Measurements from ENCODE around the gene MTCH1. TPM values are rescaled to one million over a fixed set of nuclear protein-coding genes. Genes with fewer than 3 reads are reported as not detected.
A peak's percentile ranks its signal among the peaks of the same experiment; 100 is the strongest.

Gene MTCH1
- total RNA-seq, 1 donor from 2014 or later, result 120 TPM

DNA sequence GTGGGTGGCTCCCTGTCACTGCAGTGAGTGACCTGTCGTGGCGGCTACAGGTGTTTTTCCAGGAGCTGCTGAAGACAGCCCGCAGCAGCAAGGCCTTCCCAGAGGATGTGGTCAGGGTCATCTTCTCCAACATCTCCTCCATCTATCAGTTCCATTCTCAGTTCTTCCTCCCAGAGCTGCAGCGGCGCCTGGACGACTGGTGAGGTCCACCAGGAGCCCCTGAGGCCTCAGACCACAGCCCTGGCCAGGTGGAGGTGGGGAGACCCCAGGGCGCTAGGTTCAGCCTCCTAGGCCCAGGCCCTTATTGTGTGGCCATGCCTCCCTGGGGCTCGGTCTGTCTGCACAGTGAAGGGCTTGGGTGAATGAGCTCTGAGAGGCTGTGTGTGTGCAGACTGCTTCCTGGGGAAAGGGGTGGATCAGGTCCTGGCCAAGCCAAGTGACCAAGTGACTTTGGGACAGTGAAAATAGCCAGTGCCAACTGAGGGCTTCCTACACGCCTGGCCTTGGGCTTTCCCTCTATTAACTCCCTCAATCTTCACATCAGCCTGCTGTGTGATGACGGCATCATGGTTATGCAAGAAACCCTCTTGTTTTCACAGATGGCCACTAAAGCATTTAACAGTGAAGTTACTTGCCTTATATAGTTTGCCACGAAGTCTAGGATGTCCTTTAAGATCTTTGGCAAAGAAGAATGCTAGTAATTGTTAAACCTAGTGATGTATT, 25.8 kb upstream of the MTCH1 start:
- Mint-ChIP-seq H3K9me3 (no peaks in the 10 kb centered on the region), H3K36me3 (ENCODE audit: low read depth) (no peaks in the 10 kb centered on the region), H3K4me1 (ENCODE audit: low read depth) (peaks cover 6% of the 10 kb centered on the region), H3K27me3 (ENCODE audit: insufficient read depth) (no peaks in the 10 kb centered on the region), H3K4me3 (no peak overlapping the region), H3K27ac (no peak overlapping the region)
- DNase-seq (ENCODE audit: low spot score), result no peak
- intact Hi-C loops (cut with micrococcal nuclease), result loop anchor here (10.0 kb wide), 1 partner anchor 423 kb away; the partner anchor contains the start of gene CMTR1

DNA sequence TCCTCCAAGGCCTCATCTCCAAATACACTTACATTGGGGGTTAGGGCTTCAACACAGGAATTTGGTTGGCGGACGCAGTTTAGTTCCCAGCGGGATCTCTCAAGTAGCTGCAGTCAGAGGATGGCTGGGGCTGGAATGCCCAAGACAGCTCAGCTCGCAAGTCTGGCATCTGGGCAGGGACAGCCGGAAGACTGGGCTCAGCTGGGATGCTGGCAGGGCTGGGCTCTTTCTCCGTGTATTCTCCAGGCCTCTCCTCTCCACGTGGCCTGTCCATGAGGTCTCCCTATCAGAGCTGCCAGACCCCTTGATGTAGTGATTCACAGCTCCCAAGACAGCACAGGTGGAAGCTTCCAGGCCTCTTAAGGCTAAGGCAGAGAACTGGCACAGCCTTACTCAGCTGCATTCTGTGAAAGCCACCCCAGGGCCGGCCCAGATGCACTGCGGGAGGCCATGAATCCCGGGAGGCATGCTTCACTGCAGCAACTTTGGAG, 24.5 kb upstream of the MTCH1 start:
- H3K27me3 Mint-ChIP-seq (ENCODE audit: insufficient read depth), result no peaks in the 10 kb centered on the region
- DNase-seq (ENCODE audit: low spot score), result no peak
- H3K9me3 Mint-ChIP-seq, result no peaks in the 10 kb centered on the region
- H3K36me3 Mint-ChIP-seq (ENCODE audit: low read depth), result no peaks in the 10 kb centered on the region
- H3K4me3 Mint-ChIP-seq, result no peak overlapping the region
- no peak overlapping the region for H3K27ac Mint-ChIP-seq
- intact Hi-C loops (cut with micrococcal nuclease), result loop anchor here (10.0 kb wide), 1 partner anchor 424 kb away; the partner anchor contains the start of gene CMTR1
- H3K4me1 Mint-ChIP-seq (ENCODE audit: low read depth), result peaks cover 14% of the 10 kb centered on the region

DNA sequence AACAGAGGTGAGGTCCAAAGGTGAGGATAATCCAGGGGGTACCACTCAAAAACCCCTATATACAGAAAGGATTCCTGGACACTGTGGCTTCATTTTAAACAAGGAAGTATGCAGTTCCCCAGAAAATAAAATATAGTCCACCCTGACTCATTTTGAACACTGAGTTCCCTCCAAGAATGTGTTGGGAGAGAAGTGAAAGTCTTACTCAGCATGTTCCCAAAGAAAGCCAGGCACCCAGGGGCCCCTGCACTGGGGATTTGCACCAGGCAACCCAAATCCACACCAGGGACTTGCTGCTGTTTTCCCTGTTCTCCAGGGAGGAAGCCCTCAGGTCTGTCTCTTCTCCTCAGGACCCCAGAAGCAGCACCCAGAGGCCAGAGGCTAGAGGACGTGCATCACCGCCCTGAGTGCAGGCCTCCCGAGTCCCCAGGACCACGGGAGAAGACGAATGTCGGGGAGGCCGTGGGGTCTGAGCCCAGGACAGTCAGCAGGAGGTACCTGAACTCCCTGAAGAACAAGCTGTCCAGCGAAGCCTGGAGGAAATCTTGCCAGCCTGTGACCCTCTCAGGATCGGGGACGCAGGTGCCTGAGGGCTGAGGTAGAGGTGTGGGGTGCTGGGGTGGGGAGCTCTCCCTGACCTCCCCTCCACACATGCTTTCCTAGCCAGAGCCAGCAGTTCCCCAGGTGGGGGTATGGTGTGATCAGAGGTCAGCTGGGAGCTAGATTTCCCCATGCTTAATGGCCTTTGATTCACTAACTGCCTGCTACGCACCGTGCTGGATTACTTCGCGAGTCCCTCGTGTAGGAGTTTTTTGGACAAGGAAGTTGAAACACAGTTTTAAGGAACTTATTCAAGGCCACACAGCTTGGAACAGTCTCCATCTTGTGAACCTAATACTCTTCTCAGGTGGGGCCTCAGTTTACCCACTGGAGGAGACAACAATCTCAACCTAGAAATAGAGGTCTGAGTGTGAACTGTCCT, 22.8 kb upstream of the MTCH1 start:
- Mint-ChIP-seq H3K4me3 (no peak overlapping the region), H3K9me3 (no peaks in the 10 kb centered on the region), H3K27ac (no peak overlapping the region), H3K36me3 (ENCODE audit: low read depth) (no peaks in the 10 kb centered on the region), H3K27me3 (ENCODE audit: insufficient read depth) (no peaks in the 10 kb centered on the region), H3K4me1 (ENCODE audit: low read depth) (peaks cover 14% of the 10 kb centered on the region)
- intact Hi-C loops (cut with micrococcal nuclease), result no loop called here
- DNase-seq (ENCODE audit: low spot score), result no peak

DNA sequence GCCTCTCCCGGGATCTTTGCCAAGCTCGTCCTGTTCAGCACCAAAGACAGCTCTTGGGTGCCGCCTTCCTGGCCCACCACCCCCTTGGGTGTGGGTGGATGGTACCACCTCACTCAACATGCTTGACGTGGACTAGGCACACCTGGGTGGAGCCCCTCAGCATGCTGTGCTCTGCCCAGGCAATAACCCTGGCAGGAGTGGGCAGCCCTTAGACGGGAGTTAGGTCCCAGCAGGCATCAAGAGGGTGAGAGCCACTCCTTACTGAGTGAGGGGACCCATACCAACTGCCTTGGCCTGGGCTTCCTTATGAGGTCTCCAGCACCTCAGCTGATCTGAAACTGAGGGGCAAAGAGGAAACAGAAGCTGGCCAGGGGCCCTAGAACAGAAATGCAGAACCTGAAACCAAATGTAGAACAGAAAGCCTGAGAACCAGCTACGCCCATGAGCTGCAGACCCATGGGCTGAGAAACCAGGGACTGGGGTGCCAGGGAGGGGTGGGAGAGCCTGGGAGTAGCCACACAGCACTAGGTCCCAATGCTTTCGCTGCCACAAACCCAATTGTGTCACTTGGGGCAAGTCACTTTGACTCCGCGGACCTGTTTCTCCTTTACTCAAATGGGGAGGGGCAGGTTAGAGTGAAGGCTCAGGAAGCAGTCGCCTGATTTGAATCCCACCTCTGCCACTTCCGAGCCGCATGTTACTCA, 21.5 kb upstream of the MTCH1 start:
- no peak for DNase-seq (ENCODE audit: low spot score)
- H3K36me3 Mint-ChIP-seq (ENCODE audit: low read depth), result no peaks in the 10 kb centered on the region
- no peak overlapping the region for H3K4me3 Mint-ChIP-seq
- intact Hi-C loops (cut with micrococcal nuclease), result no loop called here
- H3K27me3 Mint-ChIP-seq (ENCODE audit: insufficient read depth), result no peaks in the 10 kb centered on the region
- peaks cover 14% of the 10 kb centered on the region for H3K4me1 Mint-ChIP-seq (ENCODE audit: low read depth)
- H3K9me3 Mint-ChIP-seq, result no peaks in the 10 kb centered on the region
- no peak overlapping the region for H3K27ac Mint-ChIP-seq

DNA sequence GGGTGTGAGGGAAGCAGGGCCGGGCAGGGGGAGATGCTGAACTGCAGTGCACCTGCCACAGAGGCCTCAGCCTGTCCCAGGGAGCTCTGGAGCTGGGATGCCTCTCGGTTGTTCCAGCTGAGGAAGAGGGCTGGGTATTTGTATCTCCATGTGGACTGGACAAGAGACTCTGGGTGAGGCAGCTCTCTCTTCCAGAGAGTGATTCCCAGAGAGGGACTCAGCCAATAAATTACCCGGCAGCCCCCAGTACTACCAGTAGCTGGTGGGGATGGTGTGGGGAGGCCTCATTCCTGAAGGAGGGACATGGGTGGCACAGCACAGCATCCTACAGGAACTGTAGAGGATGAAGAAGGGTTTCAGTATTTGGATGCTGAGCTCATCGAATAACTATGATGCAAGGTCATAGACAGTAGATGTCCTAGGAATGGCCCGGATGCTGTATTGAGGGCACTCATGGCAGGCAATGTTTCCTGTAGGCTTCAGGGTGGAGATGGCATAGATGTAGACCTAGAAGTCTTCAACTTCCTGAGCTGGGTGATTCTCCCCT, 20.9 kb upstream of the MTCH1 start:
- no peak overlapping the region for H3K27ac Mint-ChIP-seq
- no peaks in the 10 kb centered on the region for H3K27me3 Mint-ChIP-seq (ENCODE audit: insufficient read depth)
- no peaks in the 10 kb centered on the region for H3K36me3 Mint-ChIP-seq (ENCODE audit: low read depth)
- H3K4me1 Mint-ChIP-seq (ENCODE audit: low read depth), result peaks cover 14% of the 10 kb centered on the region
- no peaks in the 10 kb centered on the region for H3K9me3 Mint-ChIP-seq
- no peak overlapping the region for H3K4me3 Mint-ChIP-seq
- intact Hi-C loops (cut with micrococcal nuclease), result no loop called here
- no peak for DNase-seq (ENCODE audit: low spot score)

DNA sequence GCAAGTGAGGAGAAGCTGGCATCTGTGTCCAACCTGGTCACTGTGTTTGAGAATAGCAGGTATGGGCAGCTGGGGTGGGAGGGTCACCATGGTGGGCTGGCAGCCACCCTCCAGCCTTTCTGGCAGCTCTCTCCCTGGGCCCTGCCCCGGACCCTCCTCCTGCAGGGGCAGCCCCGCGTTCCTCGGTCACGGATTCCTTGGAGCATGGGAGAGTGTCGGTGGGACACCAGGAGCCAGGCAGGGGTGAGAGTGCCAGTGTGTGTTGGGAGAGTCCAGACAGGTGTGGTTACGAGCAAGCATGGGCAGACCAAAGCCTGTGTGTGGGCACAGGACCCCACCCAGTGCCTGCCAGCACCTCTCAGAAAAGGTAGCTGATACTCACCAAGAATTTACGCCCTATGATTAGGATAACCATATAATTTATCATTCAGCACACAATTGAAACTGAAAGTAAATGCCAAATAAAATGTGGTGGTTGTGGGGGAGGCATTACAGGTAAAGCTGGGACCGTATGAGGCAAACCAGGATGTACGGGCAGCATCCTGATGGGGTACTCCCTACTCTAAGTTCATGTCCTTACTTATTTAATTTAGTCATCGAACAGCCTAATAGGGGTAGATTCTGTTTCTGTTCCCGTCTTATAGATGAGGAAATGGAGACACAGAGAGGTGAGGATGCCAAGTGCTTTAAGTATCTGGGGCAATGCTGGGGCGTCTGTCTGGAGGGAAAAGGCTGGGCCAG, 20.0 kb upstream of the MTCH1 start:
- Mint-ChIP-seq H3K9me3 (no peaks in the 10 kb centered on the region), H3K36me3 (ENCODE audit: low read depth) (no peaks in the 10 kb centered on the region), H3K27me3 (ENCODE audit: insufficient read depth) (no peaks in the 10 kb centered on the region), H3K4me3 (no peak overlapping the region), H3K27ac (peak overlapping the region; percentile 32), H3K4me1 (ENCODE audit: low read depth) (peaks cover 14% of the 10 kb centered on the region)
- DNase-seq (ENCODE audit: low spot score), result no peak
- intact Hi-C loops (cut with micrococcal nuclease), result no loop called here

DNA sequence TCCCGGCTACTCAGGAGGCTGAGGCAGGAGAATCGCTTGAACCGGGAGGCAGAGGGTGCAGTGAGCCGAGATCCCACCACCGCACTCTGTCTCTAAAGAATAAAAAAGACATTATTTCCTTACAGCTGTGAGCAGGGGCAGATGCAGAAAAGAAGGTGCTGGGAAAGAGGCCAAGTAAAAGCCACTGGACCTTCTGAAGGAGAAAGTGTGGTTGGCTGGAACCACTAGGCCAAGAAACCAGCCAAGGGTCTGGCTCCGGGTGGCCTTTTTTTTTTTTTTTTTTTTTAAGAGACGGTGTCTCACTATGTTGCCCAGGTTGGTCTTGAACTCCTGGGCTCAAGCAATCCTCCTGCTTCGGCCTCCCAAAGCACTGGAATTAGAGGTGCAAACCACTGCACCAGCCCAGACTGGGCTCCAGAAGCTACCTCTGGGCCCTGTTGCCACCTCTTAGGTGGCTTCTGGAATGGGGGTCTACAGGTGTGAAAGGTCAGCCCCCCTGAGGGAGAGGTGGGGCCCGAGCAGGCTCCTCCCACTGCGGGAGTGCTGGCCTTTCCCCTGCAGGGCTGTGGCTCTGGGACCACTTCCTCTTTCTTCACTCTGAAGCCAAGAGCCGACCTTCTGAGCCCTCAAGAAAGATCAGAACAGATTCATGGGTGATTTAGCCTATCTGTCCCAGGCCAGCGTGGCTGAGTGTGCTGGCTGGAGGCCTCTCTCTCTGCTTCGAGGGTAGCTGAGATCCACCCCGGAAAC, 19.2 kb upstream of the MTCH1 start, which contains the start of gene FGD2:
FGD2 (plus strand) TSS at position 595 of the 750 bp plus-strand sequence. CDS start 163 bp downstream, outside the sequence.
- no peak for DNase-seq (ENCODE audit: low spot score)
- no peaks in the 10 kb centered on the region for H3K36me3 Mint-ChIP-seq (ENCODE audit: low read depth)
- H3K27me3 Mint-ChIP-seq (ENCODE audit: insufficient read depth), result no peaks in the 10 kb centered on the region
- intact Hi-C loops (cut with micrococcal nuclease), result no loop called here
- peak within 1 kb of the TSS; percentile 32 for H3K27ac Mint-ChIP-seq
- H3K9me3 Mint-ChIP-seq, result no peaks in the 10 kb centered on the region
- no peak within 1 kb of the TSS for H3K4me3 Mint-ChIP-seq
- H3K4me1 Mint-ChIP-seq (ENCODE audit: low read depth), result peaks cover 14% of the 10 kb centered on the region

DNA sequence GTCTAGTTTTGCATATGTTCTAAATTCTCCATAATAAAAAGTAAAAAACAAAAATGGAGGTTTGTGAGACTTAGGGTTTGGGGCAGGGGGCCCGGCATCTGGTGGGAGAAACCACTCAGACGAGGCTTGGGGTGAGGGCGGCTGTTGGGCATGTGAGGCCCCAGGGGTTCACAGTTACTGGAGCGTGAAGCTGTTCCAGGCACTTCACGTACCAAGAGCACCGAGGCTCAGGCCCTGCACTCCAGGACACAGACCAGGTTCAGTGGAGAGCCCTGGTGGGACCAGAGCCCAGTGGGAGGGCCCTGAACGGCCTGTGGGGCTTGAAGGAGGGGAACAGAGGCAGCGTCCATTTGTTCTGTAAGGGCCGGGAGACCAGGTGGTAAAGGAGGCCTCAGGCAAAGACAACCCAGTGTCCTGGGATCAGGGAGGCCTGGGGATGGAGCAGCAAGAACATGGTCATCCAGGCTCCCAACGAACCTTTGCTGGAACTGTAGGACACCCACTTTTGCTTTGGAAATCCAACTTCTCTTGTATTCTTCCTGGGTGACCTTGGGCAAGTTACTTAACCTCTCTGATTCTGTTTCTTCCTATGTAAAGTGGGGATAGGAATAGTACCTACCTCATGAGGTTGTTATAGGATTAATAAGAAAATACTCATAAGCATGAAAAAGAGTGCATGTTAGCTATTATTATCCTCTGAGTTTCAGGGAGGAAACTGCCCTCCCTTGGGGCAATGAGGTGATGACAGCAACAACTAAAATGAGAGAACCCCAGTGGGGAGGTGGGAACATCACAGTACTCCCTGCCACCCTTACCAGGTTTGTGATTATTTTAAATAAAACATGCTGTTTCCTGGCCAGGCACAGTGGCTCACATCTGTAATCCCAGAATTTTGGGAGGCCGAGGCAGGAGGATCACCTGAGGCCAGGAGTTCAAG, 18.3 kb upstream of the MTCH1 start:
- no peak overlapping the region for H3K4me3 Mint-ChIP-seq
- intact Hi-C loops (cut with micrococcal nuclease), result no loop called here
- no peaks in the 10 kb centered on the region for H3K9me3 Mint-ChIP-seq
- H3K27me3 Mint-ChIP-seq (ENCODE audit: insufficient read depth), result no peaks in the 10 kb centered on the region
- no peak for DNase-seq (ENCODE audit: low spot score)
- H3K36me3 Mint-ChIP-seq (ENCODE audit: low read depth), result no peaks in the 10 kb centered on the region
- peaks cover 14% of the 10 kb centered on the region for H3K4me1 Mint-ChIP-seq (ENCODE audit: low read depth)
- peak overlapping the region; percentile 56 for H3K27ac Mint-ChIP-seq

DNA sequence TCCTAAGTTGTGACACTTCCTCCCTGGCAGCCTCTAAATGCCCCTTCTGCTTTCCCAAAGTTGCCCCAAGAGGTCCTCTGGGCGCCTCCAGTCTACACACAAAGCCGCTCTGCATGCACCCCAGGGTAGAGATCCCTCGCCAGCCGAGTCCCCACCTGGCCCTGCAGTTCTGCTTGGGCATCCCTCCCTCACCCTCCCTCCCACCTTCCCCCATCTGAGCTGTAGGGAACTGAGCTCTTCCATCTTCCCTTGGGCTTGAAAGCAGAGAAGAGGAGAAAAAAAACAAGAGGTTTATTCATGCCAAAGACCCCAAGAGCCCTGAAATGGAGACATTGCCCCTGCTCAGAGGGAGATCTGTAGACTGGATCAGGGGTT, 13.7 kb upstream of the MTCH1 start:
- no peak overlapping the region for H3K27ac Mint-ChIP-seq
- H3K27me3 Mint-ChIP-seq (ENCODE audit: insufficient read depth), result peaks cover 7% of the 10 kb centered on the region
- intact Hi-C loops (cut with micrococcal nuclease), result no loop called here
- no peaks in the 10 kb centered on the region for H3K4me1 Mint-ChIP-seq (ENCODE audit: low read depth)
- DNase-seq (ENCODE audit: low spot score), result no peak
- H3K9me3 Mint-ChIP-seq, result no peaks in the 10 kb centered on the region
- no peaks in the 10 kb centered on the region for H3K36me3 Mint-ChIP-seq (ENCODE audit: low read depth)
- H3K4me3 Mint-ChIP-seq, result no peak overlapping the region

DNA sequence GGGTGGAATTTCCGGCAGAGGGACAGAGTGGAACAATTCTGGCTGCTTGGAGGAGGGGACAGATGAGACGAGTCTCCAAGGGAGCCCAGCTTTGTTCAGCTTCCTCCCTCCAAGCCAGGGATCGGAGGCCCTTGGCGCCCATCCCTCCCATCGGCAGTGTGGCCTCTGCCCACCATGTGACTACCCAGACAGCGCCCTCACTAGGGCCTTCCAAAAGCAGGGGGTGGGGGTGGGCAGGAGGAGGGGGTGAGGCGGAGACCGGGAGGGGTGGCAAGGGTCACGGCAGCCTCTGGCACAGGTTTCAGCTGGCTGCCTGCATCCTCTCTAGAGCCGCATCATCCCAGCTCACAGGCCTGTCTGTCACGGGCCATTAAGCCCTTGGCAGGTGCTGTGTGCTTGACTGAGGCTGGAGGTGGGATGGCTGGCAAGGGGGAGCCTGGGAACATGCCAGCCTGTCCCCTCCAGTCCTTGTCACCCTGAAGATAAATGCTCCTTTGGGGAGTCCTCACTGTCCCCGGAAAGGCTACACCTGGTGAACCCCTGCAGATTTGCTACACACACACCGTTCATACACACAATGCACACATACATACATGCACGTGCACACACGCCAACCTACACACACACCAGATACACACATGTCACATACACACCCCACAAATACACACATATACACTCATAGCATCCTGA, 13.2 kb upstream of the MTCH1 start:
- Mint-ChIP-seq H3K4me3 (no peak overlapping the region), H3K27me3 (ENCODE audit: insufficient read depth) (peaks cover 11% of the 10 kb centered on the region), H3K36me3 (ENCODE audit: low read depth) (no peaks in the 10 kb centered on the region), H3K9me3 (no peaks in the 10 kb centered on the region), H3K4me1 (ENCODE audit: low read depth) (no peaks in the 10 kb centered on the region), H3K27ac (no peak overlapping the region)
- no peak for DNase-seq (ENCODE audit: low spot score)
- intact Hi-C loops (cut with micrococcal nuclease), result no loop called here

Data from activated T-helper 1 cell treated with anti-CD3 and anti-CD28 coated beads, Interleukin-12 subunit alpha, Interleukin-12 subunit beta, Interleukin-2, Interleukin-4 antibody, amounts not matched to agents 30 ng/mL and 10 ng/mL and 1 ng/mL, durations not matched to agents 14 hours and 24 hours and 36 hours (primary cell).